ENCODE measurements around the gene URAD. TPM values are rescaled to one million over a fixed set of nuclear protein-coding genes. Genes with fewer than 3 reads are reported as not detected.

URAD gene
- total RNA-seq, 1 donor from 2014 or later = not detected

GRCh38 chr13:28002886-28003698 lies 14.6 kb upstream of the URAD start:
- Histone ChIP-seq H3K27me3 (no peaks in the 10 kb centered on the region), H3K27ac (no peak overlapping the region)

GRCh38 chr13:28001837-28002473 lies 13.5 kb upstream of the URAD start:
- intact Hi-C loops (cut with DNase I) = no loop called here
- Histone ChIP-seq H3K4me3 (no peak overlapping the region), H3K4me1 (no peaks in the 10 kb centered on the region), H3K9me3 (no peaks in the 10 kb centered on the region), H3K27ac (no peak overlapping the region), H3K36me3 (no peaks in the 10 kb centered on the region), H3K27me3 (no peaks in the 10 kb centered on the region)
- no peak for TF ChIP-seq CTCF (IDR thresholded peaks at IDR 0.05)
- no peak for DNase-seq (ENCODE audit: low spot score in 2 of 2)

More at GRCh38 chr13:28002886-28003698, 14.6 kb upstream of the URAD start:
- no peak for TF ChIP-seq CTCF (IDR thresholded peaks at IDR 0.05)
- no peak overlapping the region for H3K4me3 ChIP-seq
- intact Hi-C loops (cut with DNase I) = no loop called here
- no peak for DNase-seq (ENCODE audit: low spot score in 2 of 2)
- no peaks in the 10 kb centered on the region for H3K9me3 ChIP-seq
- no peaks in the 10 kb centered on the region for H3K4me1 ChIP-seq
- no peaks in the 10 kb centered on the region for H3K36me3 ChIP-seq

- intact Hi-C loops (cut with DNase I) = no loop called here
- no peaks in the 10 kb centered on the region for H3K27me3 ChIP-seq
Observed at GRCh38 chr13:28001049-28001448, 12.6 kb upstream of the URAD start.

GRCh38 chr13:28000567-28000966 lies 12.1 kb upstream of the URAD start:
- Histone ChIP-seq H3K9me3 (no peaks in the 10 kb centered on the region), H3K27ac (no peak overlapping the region), H3K4me3 (no peak overlapping the region), H3K36me3 (no peaks in the 10 kb centered on the region), H3K4me1 (no peaks in the 10 kb centered on the region), H3K27me3 (no peaks in the 10 kb centered on the region)
- no peak for TF ChIP-seq CTCF (IDR thresholded peaks at IDR 0.05)
- DNase-seq (ENCODE audit: low spot score in 2 of 2) = no peak
- intact Hi-C loops (cut with DNase I) = no loop called here

More at GRCh38 chr13:28001049-28001448, 12.6 kb upstream of the URAD start:
- H3K27ac ChIP-seq = no peak overlapping the region
- no peak for DNase-seq (ENCODE audit: low spot score in 2 of 2)
- no peaks in the 10 kb centered on the region for H3K4me1 ChIP-seq
- H3K4me3 ChIP-seq = no peak overlapping the region
- TF ChIP-seq CTCF (IDR thresholded peaks at IDR 0.05) = no peak
- no peaks in the 10 kb centered on the region for H3K9me3 ChIP-seq
- no peaks in the 10 kb centered on the region for H3K36me3 ChIP-seq

GRCh38 chr13:27997904-27998522 lies 9.5 kb upstream of the URAD start:
- Histone ChIP-seq H3K27ac (no peak overlapping the region), H3K27me3 (no peaks in the 10 kb centered on the region), H3K9me3 (no peaks in the 10 kb centered on the region), H3K4me1 (no peaks in the 10 kb centered on the region), H3K36me3 (no peaks in the 10 kb centered on the region), H3K4me3 (no peak overlapping the region)
- TF ChIP-seq CTCF (IDR thresholded peaks at IDR 0.05) = peak in 2 of 3 experiments; percentile 28 to 34
- DNase-seq (ENCODE audit: low spot score in 2 of 2) = no peak
- intact Hi-C loops (cut with DNase I) = no loop called here

Data from ascending aorta (tissue), 2 donors.